SH-SY5Y (cell line): ENCODE results near the gene SPACA6.

Experiments
- GATA2 ChIP-seq: IDR thresholded peaks from 2 replicates; pipeline ENCODE4 v1.6.1; 2011; ENCODE audit warnings: mild to moderate bottlenecking, low read depth, low read length
- GATA3 ChIP-seq: IDR thresholded peaks from 2 replicates; pipeline ENCODE4 v1.6.1; 2011; ENCODE audit warnings: low read depth, mild to moderate bottlenecking, low read length, moderate library complexity

GRCh38 chr19:51722492-51722891 is 29.4 kb downstream of the SPACA6 start:
- no peak for TF ChIP-seq GATA2
- no peak for TF ChIP-seq GATA3
